GM12878 (cell line): ENCODE results near the gene CYS1. TPM values are rescaled to one million over a fixed set of nuclear protein-coding genes. Genes with fewer than 3 reads are reported as not detected.

ENCODE experiments used
- ATAC-seq: fragments of 200-7000 bp; cut with Tn5 transposase; 3 replicates; pipeline ENCODE4 v1.9.1; 2020; ENCODE audit warnings: mild to moderate bottlenecking, moderate library complexity
- BruUV-seq: library from RNA; stranded (reverse); fragments of 400-500 nt; replicated peaks from 2 replicates; lab custom pipeline; 2021; lab: Mats Ljungman, UMichigan
- CTCF ChIA-PET: fragments of 300-600 bp; sonication (Branson Sonifier 250); formaldehyde crosslinking; extraction: SDS; loops from one replicate; lab custom pipeline; 2021; ENCODE audit warnings: inconsistent platforms; lab: Yijun Ruan, JAX
- POLR2A ChIA-PET: fragments of 350-600 bp; formaldehyde crosslinking; extraction: SDS; loops from one replicate; lab custom pipeline; 2021; ENCODE audit warnings: inconsistent platforms; lab: Charles Lee
- RAD21 ChIA-PET: fragments of 300-600 bp; sonication (Branson Sonifier 250); formaldehyde crosslinking; loops from one replicate; lab custom pipeline; 2023; ENCODE audit warnings: antibody characterized with exemption; ENCODE audit not compliant: unreplicated experiment; lab: Charles Lee
- SMC1A ChIA-PET: fragments of 300-600 bp; sonication (Branson Sonifier 250); formaldehyde crosslinking; loops from one replicate; lab custom pipeline; 2023; ENCODE audit not compliant: unreplicated experiment, uncharacterized antibody; lab: Charles Lee
- DNase-seq: peaks from one replicate; pipeline ENCODE4 v3.0.0-alpha.2; 2011; ENCODE audit warnings: low read depth, low spot score
- FAIRE-seq: peaks from 3 replicates; lab custom pipeline; 2011; peaks lifted over from hg19 to GRCh38; lab: Jason Lieb, UNC
- H2AFZ ChIP-seq: 2 replicates; pipeline ENCODE4 v1.6.0; 2011; ENCODE audit warnings: low read depth, low read length, control low read depth; ENCODE audit not compliant: control insufficient read depth
- H3K27ac ChIP-seq: 2 replicates; pipeline ENCODE4 v1.5.1; 2011; ENCODE audit warnings: control low read depth; ENCODE audit not compliant: control insufficient read depth, insufficient read depth
- H3K27me3 ChIP-seq, 2 experiments: replicated peaks in 1 of 2; 2 replicates each; pipeline versions ENCODE4 v1.6.0 to v1.6.1; 2011; ENCODE audit warnings: low read length in 1 of 2; ENCODE audit not compliant: control insufficient read depth in 2 of 2, insufficient read depth in 2 of 2
- H3K36me3 ChIP-seq, 2 experiments: 2 replicates each; pipeline ENCODE4 v1.5.1; 2011; ENCODE audit warnings: low read length in 1 of 2; ENCODE audit not compliant: control insufficient read depth in 2 of 2, insufficient read depth in 2 of 2
- H3K4me1 ChIP-seq: 2 replicates; pipeline ENCODE4 v1.6.1; 2011; ENCODE audit warnings: mild to moderate bottlenecking, low read length, moderate library complexity, mixed read lengths; ENCODE audit not compliant: control insufficient read depth, insufficient read depth
- H3K4me2 ChIP-seq: 2 replicates; pipeline ENCODE4 v1.6.0; 2011; ENCODE audit warnings: control low read depth; ENCODE audit not compliant: control insufficient read depth, insufficient read depth
- H3K4me3 ChIP-seq: fragments of 200-600 bp; sonication (generic); 2 replicates; pipeline ENCODE4 v1.5.1; 2016
- H3K79me2 ChIP-seq: 2 replicates; pipeline ENCODE4 v1.6.0; 2011; ENCODE audit warnings: low read length; ENCODE audit not compliant: control insufficient read depth, insufficient read depth
- H3K9ac ChIP-seq: 2 replicates; pipeline ENCODE4 v1.8.0; 2011; ENCODE audit warnings: low read length, control low read depth, mixed read lengths; ENCODE audit not compliant: control insufficient read depth, insufficient read depth
- H3K9me3 ChIP-seq: replicated peaks from 3 replicates; pipeline ENCODE4 v1.5.1; 2011; ENCODE audit warnings: mild to moderate bottlenecking, low read length; ENCODE audit not compliant: control insufficient read depth, insufficient read depth
- H4K20me1 ChIP-seq: 2 replicates; pipeline ENCODE4 v1.6.0; 2011; ENCODE audit not compliant: control insufficient read depth, insufficient read depth
- EGR1 ChIP-seq, 2 experiments: IDR thresholded peaks; 1 replicate in 1 of 2; 2 replicates in 1 of 2; pipeline ENCODE4 v1.6.1; 2011 to 2012; ENCODE audit warnings: low read depth in 2 of 2, low read length in 2 of 2, borderline replicate concordance in 1 of 2, mild to moderate bottlenecking in 1 of 2, moderate library complexity in 1 of 2
- MEF2B ChIP-seq: fragments of 450-650 bp; IDR thresholded peaks from 2 replicates; pipeline ENCODE4 v1.6.1; 2018; ENCODE audit warnings: mild to moderate bottlenecking, moderate library complexity; ENCODE audit not compliant: partially characterized antibody, poor library complexity, severe bottlenecking
- NFXL1 ChIP-seq: fragments of 450-650 bp; IDR thresholded peaks from 2 replicates; pipeline ENCODE4 v1.6.1; 2017; ENCODE audit warnings: antibody characterized with exemption, mild to moderate bottlenecking, borderline replicate concordance
- NR2C1 ChIP-seq: fragments of 450-650 bp; IDR thresholded peaks from 2 replicates; pipeline ENCODE4 v1.6.1; 2017; ENCODE audit warnings: antibody characterized with exemption, mild to moderate bottlenecking, moderate library complexity
- RAD51 ChIP-seq: fragments of 450-650 bp; IDR thresholded peaks from 2 replicates; pipeline ENCODE4 v1.6.1; 2016; ENCODE audit warnings: moderate library complexity, mild to moderate bottlenecking, inconsistent platforms
- RELA ChIP-seq: fragments of 450-650 bp; IDR thresholded peaks from 2 replicates; pipeline ENCODE4 v1.8.0; 2014; ENCODE audit warnings: borderline replicate concordance; ENCODE audit not compliant: partially characterized antibody
- SRF ChIP-seq, 2 experiments: IDR thresholded peaks; 2 replicates each; pipeline ENCODE4 v1.6.1; 2011; ENCODE audit warnings: low read depth in 2 of 2, low read length in 2 of 2, mild to moderate bottlenecking in 1 of 2, moderate library complexity in 1 of 2
- WGBS: methylation state at CpG from one replicate; pipeline ENCODE4 v1.1.6; 2016; ENCODE audit warnings: low lambda C conversion rate; ENCODE audit not compliant: insufficient replicate concordance, insufficient coverage; ENCODE audit errors: missing lambda C conversion rate; 5-methylcytosine and 5-hydroxymethylcytosine counted together
- in situ Hi-C: fragments of 300-500 bp; cut with MboI; formaldehyde crosslinking; loops from 9 replicates; pipeline ENCODE4 v1.14.3; 2018; ENCODE audit warnings: mixed read lengths
- intact Hi-C: fragments of 100-400 bp; cut with micrococcal nuclease; formaldehyde crosslinking; loops from one replicate; pipeline ENCODE4 v1.14.2; 2022; ENCODE audit not compliant: unreplicated experiment
- polyA plus RNA-seq, 11 experiments: library from polyadenylated mRNA; depleted of rRNA in 4 of 11; unstranded in 6 of 11; stranded (reverse) in 5 of 11; fragments of >200 nt; fragmentation: Nextera tagmentation in 4 of 11; fragmentation: Illumina TruSeq in 1 of 11; extraction: Ambion mirVana in 4 of 11; extraction: Trizol in 1 of 11; gene quantifications; 1 replicate in 1 of 11; 2 replicates in 10 of 11; pipeline versions ENCODE4 v1.2.1 to v1.2.3, GENCODE V29; 2011 to 2016; ENCODE audit warnings: inconsistent platforms in 2 of 11, missing spikeins in 2 of 11, low read depth in 1 of 11
- total RNA-seq, 4 experiments: library from RNA; depleted of rRNA in 3 of 4; stranded (reverse); fragments of >200 nt in 3 of 4; fragmentation: Illumina TruSeq in 1 of 4; extraction: Trizol in 1 of 4; gene quantifications; 2 replicates each; pipeline versions ENCODE4 v1.2.1 to v1.2.3, GENCODE V29; 2013 to 2021
- TF ChIP-seq, protein P1 (sequence below): IDR thresholded peaks from 2 replicates; pipeline ENCODE4 v1.6.1; 2011; ENCODE audit warnings: mild to moderate bottlenecking, low read depth, low read length, moderate library complexity; ENCODE audit not compliant: insufficient replicate concordance
- TF ChIP-seq, protein P2 (sequence below): fragments of 450-650 bp; IDR thresholded peaks from 2 replicates; pipeline ENCODE4 v1.6.1; 2017; ENCODE audit warnings: mild to moderate bottlenecking, moderate library complexity
- TF ChIP-seq, protein P3 (sequence below): IDR thresholded peaks from 2 replicates; pipeline ENCODE4 v1.6.1; 2011; ENCODE audit warnings: borderline replicate concordance, low read depth, mild to moderate bottlenecking, moderate library complexity, low read length; ENCODE audit not compliant: insufficient read depth, poor library complexity, severe bottlenecking
- TF ChIP-seq, protein P4 (sequence below): fragments of 450-650 bp; IDR thresholded peaks from 2 replicates; pipeline ENCODE4 v1.6.1; 2014; ENCODE audit warnings: mild to moderate bottlenecking
- TF ChIP-seq, protein P5 (sequence below): fragments of 150-350 bp; IDR thresholded peaks from 2 replicates; pipeline ENCODE4 v1.6.1; 2016; ENCODE audit warnings: low read depth, low read length

The CYS1 gene
- total and polyA plus RNA-seq, 10 of the 15 experiments (the other 5 are each of a cell fraction or from before 2014, with no cell fraction given): 0.35 to 6.4 (median 2.5) TPM

DNA sequence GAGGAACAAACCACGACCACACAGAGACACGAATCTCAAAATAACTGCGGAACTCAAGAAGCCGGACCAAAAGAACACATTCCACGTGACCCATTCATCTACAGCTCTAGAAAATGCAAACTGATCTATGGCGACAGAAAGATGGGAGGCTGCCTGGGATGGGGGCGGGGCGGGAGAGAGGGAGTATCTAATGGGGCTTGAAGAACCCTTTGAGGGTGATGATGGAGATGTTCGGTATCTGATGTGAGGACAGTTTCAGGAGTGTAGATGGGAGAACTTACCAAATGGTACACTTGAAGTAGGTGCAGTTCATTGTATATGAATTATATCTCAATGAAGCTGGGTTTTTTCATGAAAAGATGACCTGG, 71.4 kb downstream of the CYS1 start:
- no peak for TF ChIP-seq RELA
- TF ChIP-seq NFXL1: no peak
- TF ChIP-seq EGR1 (IDR thresholded peaks at IDR 0.05; ENCODE audit: borderline replicate concordance in 1 of 2, low read depth in 2 of 2, low read length in 2 of 2): no peak
- TF ChIP-seq, protein P1, sequence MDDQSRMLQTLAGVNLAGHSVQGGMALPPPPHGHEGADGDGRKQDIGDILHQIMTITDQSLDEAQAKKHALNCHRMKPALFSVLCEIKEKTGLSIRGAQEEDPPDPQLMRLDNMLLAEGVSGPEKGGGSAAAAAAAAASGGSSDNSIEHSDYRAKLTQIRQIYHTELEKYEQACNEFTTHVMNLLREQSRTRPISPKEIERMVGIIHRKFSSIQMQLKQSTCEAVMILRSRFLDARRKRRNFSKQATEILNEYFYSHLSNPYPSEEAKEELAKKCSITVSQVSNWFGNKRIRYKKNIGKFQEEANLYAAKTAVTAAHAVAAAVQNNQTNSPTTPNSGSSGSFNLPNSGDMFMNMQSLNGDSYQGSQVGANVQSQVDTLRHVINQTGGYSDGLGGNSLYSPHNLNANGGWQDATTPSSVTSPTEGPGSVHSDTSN: no peak
- TF ChIP-seq, protein P2, sequence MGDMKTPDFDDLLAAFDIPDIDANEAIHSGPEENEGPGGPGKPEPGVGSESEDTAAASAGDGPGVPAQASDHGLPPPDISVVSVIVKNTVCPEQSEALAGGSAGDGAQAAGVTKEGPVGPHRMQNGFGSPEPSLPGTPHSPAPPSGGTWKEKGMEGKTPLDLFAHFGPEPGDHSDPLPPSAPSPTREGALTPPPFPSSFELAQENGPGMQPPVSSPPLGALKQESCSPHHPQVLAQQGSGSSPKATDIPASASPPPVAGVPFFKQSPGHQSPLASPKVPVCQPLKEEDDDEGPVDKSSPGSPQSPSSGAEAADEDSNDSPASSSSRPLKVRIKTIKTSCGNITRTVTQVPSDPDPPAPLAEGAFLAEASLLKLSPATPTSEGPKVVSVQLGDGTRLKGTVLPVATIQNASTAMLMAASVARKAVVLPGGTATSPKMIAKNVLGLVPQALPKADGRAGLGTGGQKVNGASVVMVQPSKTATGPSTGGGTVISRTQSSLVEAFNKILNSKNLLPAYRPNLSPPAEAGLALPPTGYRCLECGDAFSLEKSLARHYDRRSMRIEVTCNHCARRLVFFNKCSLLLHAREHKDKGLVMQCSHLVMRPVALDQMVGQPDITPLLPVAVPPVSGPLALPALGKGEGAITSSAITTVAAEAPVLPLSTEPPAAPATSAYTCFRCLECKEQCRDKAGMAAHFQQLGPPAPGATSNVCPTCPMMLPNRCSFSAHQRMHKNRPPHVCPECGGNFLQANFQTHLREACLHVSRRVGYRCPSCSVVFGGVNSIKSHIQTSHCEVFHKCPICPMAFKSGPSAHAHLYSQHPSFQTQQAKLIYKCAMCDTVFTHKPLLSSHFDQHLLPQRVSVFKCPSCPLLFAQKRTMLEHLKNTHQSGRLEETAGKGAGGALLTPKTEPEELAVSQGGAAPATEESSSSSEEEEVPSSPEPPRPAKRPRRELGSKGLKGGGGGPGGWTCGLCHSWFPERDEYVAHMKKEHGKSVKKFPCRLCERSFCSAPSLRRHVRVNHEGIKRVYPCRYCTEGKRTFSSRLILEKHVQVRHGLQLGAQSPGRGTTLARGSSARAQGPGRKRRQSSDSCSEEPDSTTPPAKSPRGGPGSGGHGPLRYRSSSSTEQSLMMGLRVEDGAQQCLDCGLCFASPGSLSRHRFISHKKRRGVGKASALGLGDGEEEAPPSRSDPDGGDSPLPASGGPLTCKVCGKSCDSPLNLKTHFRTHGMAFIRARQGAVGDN: no peak
- TF ChIP-seq NR2C1: no peak
- TF ChIP-seq MEF2B: no peak
- TF ChIP-seq, protein P3, sequence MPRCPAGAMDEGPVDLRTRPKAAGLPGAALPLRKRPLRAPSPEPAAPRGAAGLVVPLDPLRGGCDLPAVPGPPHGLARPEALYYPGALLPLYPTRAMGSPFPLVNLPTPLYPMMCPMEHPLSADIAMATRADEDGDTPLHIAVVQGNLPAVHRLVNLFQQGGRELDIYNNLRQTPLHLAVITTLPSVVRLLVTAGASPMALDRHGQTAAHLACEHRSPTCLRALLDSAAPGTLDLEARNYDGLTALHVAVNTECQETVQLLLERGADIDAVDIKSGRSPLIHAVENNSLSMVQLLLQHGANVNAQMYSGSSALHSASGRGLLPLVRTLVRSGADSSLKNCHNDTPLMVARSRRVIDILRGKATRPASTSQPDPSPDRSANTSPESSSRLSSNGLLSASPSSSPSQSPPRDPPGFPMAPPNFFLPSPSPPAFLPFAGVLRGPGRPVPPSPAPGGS: no peak
- TF ChIP-seq, protein P4, sequence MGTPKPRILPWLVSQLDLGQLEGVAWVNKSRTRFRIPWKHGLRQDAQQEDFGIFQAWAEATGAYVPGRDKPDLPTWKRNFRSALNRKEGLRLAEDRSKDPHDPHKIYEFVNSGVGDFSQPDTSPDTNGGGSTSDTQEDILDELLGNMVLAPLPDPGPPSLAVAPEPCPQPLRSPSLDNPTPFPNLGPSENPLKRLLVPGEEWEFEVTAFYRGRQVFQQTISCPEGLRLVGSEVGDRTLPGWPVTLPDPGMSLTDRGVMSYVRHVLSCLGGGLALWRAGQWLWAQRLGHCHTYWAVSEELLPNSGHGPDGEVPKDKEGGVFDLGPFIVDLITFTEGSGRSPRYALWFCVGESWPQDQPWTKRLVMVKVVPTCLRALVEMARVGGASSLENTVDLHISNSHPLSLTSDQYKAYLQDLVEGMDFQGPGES: no peak
- no peak for TF ChIP-seq RAD51
- TF ChIP-seq SRF (IDR thresholded peaks at IDR 0.05; ENCODE audit: low read depth in 2 of 2, low read length in 2 of 2): no peak
- TF ChIP-seq, protein P5, sequence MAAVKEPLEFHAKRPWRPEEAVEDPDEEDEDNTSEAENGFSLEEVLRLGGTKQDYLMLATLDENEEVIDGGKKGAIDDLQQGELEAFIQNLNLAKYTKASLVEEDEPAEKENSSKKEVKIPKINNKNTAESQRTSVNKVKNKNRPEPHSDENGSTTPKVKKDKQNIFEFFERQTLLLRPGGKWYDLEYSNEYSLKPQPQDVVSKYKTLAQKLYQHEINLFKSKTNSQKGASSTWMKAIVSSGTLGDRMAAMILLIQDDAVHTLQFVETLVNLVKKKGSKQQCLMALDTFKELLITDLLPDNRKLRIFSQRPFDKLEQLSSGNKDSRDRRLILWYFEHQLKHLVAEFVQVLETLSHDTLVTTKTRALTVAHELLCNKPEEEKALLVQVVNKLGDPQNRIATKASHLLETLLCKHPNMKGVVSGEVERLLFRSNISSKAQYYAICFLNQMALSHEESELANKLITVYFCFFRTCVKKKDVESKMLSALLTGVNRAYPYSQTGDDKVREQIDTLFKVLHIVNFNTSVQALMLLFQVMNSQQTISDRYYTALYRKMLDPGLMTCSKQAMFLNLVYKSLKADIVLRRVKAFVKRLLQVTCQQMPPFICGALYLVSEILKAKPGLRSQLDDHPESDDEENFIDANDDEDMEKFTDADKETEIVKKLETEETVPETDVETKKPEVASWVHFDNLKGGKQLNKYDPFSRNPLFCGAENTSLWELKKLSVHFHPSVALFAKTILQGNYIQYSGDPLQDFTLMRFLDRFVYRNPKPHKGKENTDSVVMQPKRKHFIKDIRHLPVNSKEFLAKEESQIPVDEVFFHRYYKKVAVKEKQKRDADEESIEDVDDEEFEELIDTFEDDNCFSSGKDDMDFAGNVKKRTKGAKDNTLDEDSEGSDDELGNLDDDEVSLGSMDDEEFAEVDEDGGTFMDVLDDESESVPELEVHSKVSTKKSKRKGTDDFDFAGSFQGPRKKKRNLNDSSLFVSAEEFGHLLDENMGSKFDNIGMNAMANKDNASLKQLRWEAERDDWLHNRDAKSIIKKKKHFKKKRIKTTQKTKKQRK: no peak
- Histone ChIP-seq H3K9me3 (peaks cover 2% of the 10 kb centered on the region; the same call in 1 of the 3 replicates), H2AFZ (no peak overlapping the region), H3K27me3 (no peaks in the 10 kb centered on the region), H3K9ac (no peak overlapping the region), H3K4me3 (no peak overlapping the region), H3K4me1 (no peaks in the 10 kb centered on the region), H3K4me2 (no peak overlapping the region), H3K36me3 (no peaks in the 10 kb centered on the region), H3K27ac (no peak overlapping the region), H3K79me2 (no peaks in the 10 kb centered on the region), H4K20me1 (no peaks in the 10 kb centered on the region)
- no peak for FAIRE-seq
- no peak for DNase-seq
- no peak for ATAC-seq
- intact Hi-C loops (no loop called here), in situ Hi-C loops (no loop called here)
- ChIA-PET CTCF (no interaction called here), POLR2A (no interaction called here), SMC1A (no interaction called here), RAD21 (no interaction called here)
- BruUV-seq: no TSS peak
- 48% methylated on average over 9 of the region's 9 CpGs for WGBS
